ENCODE measurements around the gene MRGPRX2.

GRCh38 chr11:19027829-19028595 is 32.5 kb downstream of the MRGPRX2 start:
- TF ChIP-seq, protein P1, sequence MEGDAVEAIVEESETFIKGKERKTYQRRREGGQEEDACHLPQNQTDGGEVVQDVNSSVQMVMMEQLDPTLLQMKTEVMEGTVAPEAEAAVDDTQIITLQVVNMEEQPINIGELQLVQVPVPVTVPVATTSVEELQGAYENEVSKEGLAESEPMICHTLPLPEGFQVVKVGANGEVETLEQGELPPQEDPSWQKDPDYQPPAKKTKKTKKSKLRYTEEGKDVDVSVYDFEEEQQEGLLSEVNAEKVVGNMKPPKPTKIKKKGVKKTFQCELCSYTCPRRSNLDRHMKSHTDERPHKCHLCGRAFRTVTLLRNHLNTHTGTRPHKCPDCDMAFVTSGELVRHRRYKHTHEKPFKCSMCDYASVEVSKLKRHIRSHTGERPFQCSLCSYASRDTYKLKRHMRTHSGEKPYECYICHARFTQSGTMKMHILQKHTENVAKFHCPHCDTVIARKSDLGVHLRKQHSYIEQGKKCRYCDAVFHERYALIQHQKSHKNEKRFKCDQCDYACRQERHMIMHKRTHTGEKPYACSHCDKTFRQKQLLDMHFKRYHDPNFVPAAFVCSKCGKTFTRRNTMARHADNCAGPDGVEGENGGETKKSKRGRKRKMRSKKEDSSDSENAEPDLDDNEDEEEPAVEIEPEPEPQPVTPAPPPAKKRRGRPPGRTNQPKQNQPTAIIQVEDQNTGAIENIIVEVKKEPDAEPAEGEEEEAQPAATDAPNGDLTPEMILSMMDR (conservative IDR thresholded peaks at IDR 0.05 in 1 of 2, IDR thresholded peaks at IDR 0.05 in 1 of 2; ENCODE audit: low read depth in 1 of 2, low read length in 2 of 2): no peak
- no peak for TF ChIP-seq EZH2 (IDR thresholded peaks at IDR 0.05; ENCODE audit: low read length, missing control alignments)
